Neural cell (in vitro differentiated cells): ENCODE data around the gene COL2A1. TPM values are rescaled to one million over a fixed set of nuclear protein-coding genes. Genes with fewer than 3 reads are reported as not detected.
A peak's percentile ranks its signal among the peaks of the same experiment; 100 is the strongest.

Source experiments
- H2AFZ ChIP-seq: fragments of 200-600, 300-800 bp; sonication (generic), shearing (Covaris generic); 2 replicates; pipeline ENCODE4 v1.6.0; 2014; ENCODE audit warnings: low read depth, mild to moderate bottlenecking, antibody characterized with exemption, low read length, moderate library complexity
- H3F3A ChIP-seq: fragments of 200-600 bp; shearing (Covaris generic); 2 replicates; pipeline ENCODE4 v1.6.1; 2016; ENCODE audit warnings: mild to moderate bottlenecking, moderate library complexity, mixed read lengths, antibody characterized with exemption, low read length; ENCODE audit not compliant: insufficient read depth, poor library complexity, severe bottlenecking
- H3K27ac ChIP-seq: fragments of 200-600, 300-800 bp; sonication (generic), shearing (Covaris generic); 2 replicates; pipeline ENCODE4 v1.5.1; 2014; ENCODE audit warnings: mild to moderate bottlenecking, low read length, moderate library complexity
- H3K27me3 ChIP-seq: fragments of 300-800, 200-600 bp; sonication (generic), shearing (Covaris generic); 2 replicates; pipeline ENCODE4 v1.6.0; 2014; ENCODE audit warnings: mild to moderate bottlenecking, low read depth, low read length, moderate library complexity; ENCODE audit not compliant: insufficient read depth
- H3K36me3 ChIP-seq: fragments of 300-800, 200-600 bp; sonication (generic), shearing (Covaris generic); 2 replicates; pipeline ENCODE4 v1.5.1; 2014; ENCODE audit warnings: mild to moderate bottlenecking, antibody characterized with exemption, low read length, moderate library complexity; ENCODE audit not compliant: insufficient read depth
- H3K4me2 ChIP-seq: fragments of 300-800, 200-600 bp; sonication (generic), shearing (Covaris generic); 2 replicates; pipeline ENCODE4 v1.6.0; 2014; ENCODE audit warnings: mild to moderate bottlenecking, low read length
- H3K4me3 ChIP-seq: fragments of 300-800, 200-600 bp; sonication (generic), shearing (Covaris generic); 2 replicates; pipeline ENCODE4 v1.5.1; 2014; ENCODE audit warnings: mild to moderate bottlenecking, low read length, moderate library complexity
- H3K79me2 ChIP-seq: fragments of 200-600 bp; shearing (Covaris generic); replicated peaks from 2 replicates; pipeline ENCODE4 v1.6.0; 2014; ENCODE audit warnings: mild to moderate bottlenecking, low read length, moderate library complexity; ENCODE audit not compliant: insufficient read depth
- H3K9ac ChIP-seq: fragments of 300-800, 200-600 bp; sonication (generic), shearing (Covaris generic); 2 replicates; pipeline ENCODE4 v1.6.1; 2016; ENCODE audit warnings: mild to moderate bottlenecking, low read length, mixed read lengths
- H3K9me2 ChIP-seq: fragments of 200-600 bp; shearing (Covaris generic); 2 replicates; pipeline ENCODE4 v1.6.1; 2016; ENCODE audit warnings: mild to moderate bottlenecking, low read length, mixed read lengths; ENCODE audit not compliant: insufficient read depth
- H3K9me3 ChIP-seq: fragments of 200-600, 300-800 bp; sonication (generic), shearing (Covaris generic); 2 replicates; pipeline ENCODE4 v1.6.1; 2016; ENCODE audit warnings: mild to moderate bottlenecking, mixed run types, low read length, moderate library complexity, mixed read lengths
- H4K20me1 ChIP-seq: fragments of 200-600 bp; shearing (Covaris generic); 2 replicates; pipeline ENCODE4 v1.6.1; 2016; ENCODE audit warnings: mild to moderate bottlenecking, mixed run types; ENCODE audit not compliant: insufficient read depth
- CTCF ChIP-seq: fragments of 450-650 bp; IDR thresholded peaks from 2 replicates; pipeline ENCODE4 v1.5.1; 2014; ENCODE audit warnings: antibody characterized with exemption, mild to moderate bottlenecking, moderate library complexity; ENCODE audit not compliant: poor library complexity, severe bottlenecking
- EP300 ChIP-seq: fragments of 450-650 bp; conservative IDR thresholded peaks from 2 replicates; pipeline ENCODE4 v1.6.1; 2014; ENCODE audit warnings: antibody characterized with exemption, mild to moderate bottlenecking, moderate library complexity; ENCODE audit not compliant: poor library complexity, severe bottlenecking
- EZH2 ChIP-seq: fragments of 200-600, 300-800 bp; shearing (Covaris generic), sonication (generic); IDR thresholded peaks from 2 replicates; pipeline ENCODE4 v1.6.1; 2014; ENCODE audit warnings: antibody characterized with exemption, low read length, borderline replicate concordance, mild to moderate bottlenecking; ENCODE audit not compliant: insufficient read depth, poor library complexity, severe bottlenecking
- MXI1 ChIP-seq: fragments of 450-650 bp; conservative IDR thresholded peaks from 2 replicates; pipeline ENCODE4 v1.6.1; 2014; ENCODE audit warnings: antibody characterized with exemption, mild to moderate bottlenecking; ENCODE audit not compliant: poor library complexity, severe bottlenecking
- POLR2AphosphoS5 ChIP-seq: IDR thresholded peaks from 2 replicates; pipeline ENCODE4 v1.6.1; 2012
- RAD21 ChIP-seq: fragments of 450-650 bp; conservative IDR thresholded peaks from 2 replicates; pipeline ENCODE4 v1.6.1; 2014; ENCODE audit warnings: antibody characterized with exemption, mild to moderate bottlenecking, moderate library complexity
- REST ChIP-seq: IDR thresholded peaks from 2 replicates; pipeline ENCODE4 v1.6.1; 2012; ENCODE audit warnings: borderline replicate concordance
- SMC3 ChIP-seq: fragments of 450-650 bp; conservative IDR thresholded peaks from 2 replicates; pipeline ENCODE4 v1.6.1; 2014; ENCODE audit warnings: antibody characterized with exemption, mild to moderate bottlenecking, moderate library complexity; ENCODE audit not compliant: poor library complexity
- TAF1 ChIP-seq: IDR thresholded peaks from 2 replicates; pipeline ENCODE4 v1.6.1; 2012; ENCODE audit warnings: low read depth
- polyA plus RNA-seq: library from polyadenylated mRNA; depleted of rRNA; stranded (reverse); fragments of >200 nt; gene quantifications from 2 replicates; pipeline ENCODE4 v1.2.3, GENCODE V29; 2014

The COL2A1 gene
- polyA plus RNA-seq, 1 donor from 2014 or later = 1.3 TPM

- Histone ChIP-seq H3K79me2 (no peaks in the 10 kb centered on the region), H3K27me3 (no peaks in the 10 kb centered on the region), H2AFZ (no peak overlapping the region), H3K4me3 (peak overlapping the region; percentile 54), H3F3A (no peaks in the 10 kb centered on the region), H3K9ac (peak overlapping the region; percentile 27), H3K9me3 (no peaks in the 10 kb centered on the region), H3K9me2 (no peaks in the 10 kb centered on the region), H3K36me3 (no peaks in the 10 kb centered on the region), H4K20me1 (no peaks in the 10 kb centered on the region), H3K4me2 (peak overlapping the region; percentile 73), H3K27ac (peak overlapping the region; percentile 56)
- TF ChIP-seq POLR2AphosphoS5 (no peak), SMC3 (peak; percentile 5)
Measured at GRCh38 chr12:47987411-47988072, 16.7 kb downstream of the COL2A1 start.

GRCh38 chr12:47986832-47987231, 17.4 kb downstream of the COL2A1 start:
- Histone ChIP-seq H3K36me3 (no peaks in the 10 kb centered on the region), H3K79me2 (no peaks in the 10 kb centered on the region), H3K9ac (no peak overlapping the region), H3F3A (no peaks in the 10 kb centered on the region), H3K27ac (no peak overlapping the region), H2AFZ (no peak overlapping the region), H3K4me2 (no peak overlapping the region), H3K9me2 (no peaks in the 10 kb centered on the region), H3K27me3 (no peaks in the 10 kb centered on the region), H4K20me1 (no peaks in the 10 kb centered on the region), H3K4me3 (no peak overlapping the region), H3K9me3 (no peaks in the 10 kb centered on the region)
- TF ChIP-seq RAD21 (no peak), EZH2 (no peak), EP300 (no peak), REST (no peak), POLR2AphosphoS5 (no peak), SMC3 (no peak), TAF1 (no peak), CTCF (no peak), MXI1 (no peak)
